ENCODE data around the gene PGLYRP3.

Gene PGLYRP3

DNA sequence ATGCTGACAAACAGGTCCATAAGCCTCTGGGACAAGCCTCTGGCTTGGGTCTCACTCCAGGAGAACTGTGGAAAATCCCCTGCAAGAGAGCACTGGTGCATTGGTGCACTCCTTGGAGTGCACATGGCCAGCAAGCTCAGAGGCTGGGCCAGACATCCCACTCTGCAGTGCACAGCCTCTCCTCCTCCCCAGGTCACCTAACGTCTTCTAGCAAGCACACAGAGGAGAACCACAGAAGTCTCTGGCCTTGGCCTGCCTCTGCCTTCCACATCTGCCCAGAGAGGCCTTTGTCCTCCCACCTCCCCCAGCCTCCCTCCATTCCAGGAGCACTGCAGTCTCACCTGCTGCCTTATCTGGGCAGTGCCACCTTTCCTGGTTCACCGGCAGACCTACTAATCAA, 4.2 kb downstream of the PGLYRP3 start:
- Histone ChIP-seq H2AFZ (ENCODE audit: low read length, unreplicated experiment) (no peak overlapping the region), H3K4me3 (ENCODE audit: low read depth, low read length) (no peak overlapping the region), H3K36me3 (ENCODE audit: insufficient read depth, low read length) (no peaks in the 10 kb centered on the region), H3K4me1 (ENCODE audit: control insufficient read depth, insufficient read depth, low read length, unreplicated experiment) (no peaks in the 10 kb centered on the region), H3K27ac (ENCODE audit: low read depth, low read length) (no peak overlapping the region), H3K27me3 (ENCODE audit: insufficient read depth, low read length) (no peaks in the 10 kb centered on the region), H3K79me2 (ENCODE audit: control insufficient read depth, insufficient read depth, low read length, unreplicated experiment) (no peaks in the 10 kb centered on the region)

DNA sequence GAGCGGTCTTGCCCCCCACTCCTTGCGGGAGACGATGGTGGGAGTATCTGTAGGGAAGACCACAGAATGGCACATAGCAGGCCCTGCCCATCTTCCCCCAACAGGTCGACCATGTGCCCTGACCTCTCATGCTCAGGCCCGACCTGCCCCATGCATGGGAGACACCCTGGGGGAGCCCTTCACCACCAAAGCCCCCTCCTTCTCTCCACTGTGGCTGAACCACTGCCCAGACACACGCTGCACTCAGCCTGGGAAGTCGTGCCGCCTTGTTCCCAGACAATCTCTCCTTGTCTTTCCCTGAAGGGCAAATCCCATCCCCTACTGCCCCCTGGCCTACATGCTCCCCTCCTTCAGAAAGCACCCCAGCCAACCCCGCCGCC, 5.5 kb downstream of the PGLYRP3 start:
- H3K4me3 ChIP-seq (ENCODE audit: low read depth, low read length) = no peak overlapping the region
- H3K27ac ChIP-seq (ENCODE audit: low read depth, low read length) = no peak overlapping the region

DNA sequence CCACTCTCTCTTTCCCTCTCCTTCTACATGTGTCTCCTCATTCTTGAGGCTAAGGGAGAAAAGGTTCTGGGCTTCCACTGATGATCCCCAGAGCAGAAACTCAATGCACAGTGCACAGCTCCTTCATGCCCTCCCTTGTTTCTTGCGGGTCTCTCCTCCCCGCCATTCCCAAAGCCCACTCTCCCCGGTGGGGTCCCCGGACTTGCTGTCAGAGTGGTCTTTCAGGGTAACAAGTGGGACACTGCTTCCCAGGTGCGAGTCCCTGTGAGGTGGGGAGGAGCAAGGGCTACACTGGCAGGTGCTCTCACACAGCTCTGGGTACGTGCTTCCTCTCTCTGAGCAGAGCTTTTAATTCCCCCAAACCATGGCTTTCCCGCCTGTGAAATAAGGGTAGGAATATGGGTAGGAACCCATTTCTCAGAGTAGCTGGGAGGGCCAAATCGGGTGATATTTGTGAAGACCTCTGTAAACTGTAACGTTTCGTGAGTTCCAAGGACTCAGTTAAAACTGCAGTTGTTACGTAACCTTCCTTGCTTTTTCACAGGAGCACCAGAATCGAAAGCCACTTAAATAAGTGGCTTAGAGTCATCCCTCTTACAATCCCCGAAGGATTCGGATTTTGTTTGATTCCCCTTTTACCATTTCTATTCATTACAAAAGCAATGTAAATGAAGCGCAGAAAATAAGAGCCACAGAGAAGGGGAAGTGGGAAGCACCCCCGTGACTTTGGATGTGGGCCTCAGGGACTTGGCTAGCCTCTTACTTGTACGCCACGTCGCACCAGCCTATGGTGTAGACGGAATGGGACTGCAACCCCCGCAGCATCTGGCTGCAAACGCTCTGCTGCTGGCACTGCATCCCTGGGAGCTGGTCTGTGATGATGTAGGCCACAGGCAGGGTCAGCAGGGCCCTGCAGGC, 6.2 kb downstream of the PGLYRP3 start:
- Histone ChIP-seq H3K4me1 (ENCODE audit: control insufficient read depth, insufficient read depth, low read length, unreplicated experiment) (no peaks in the 10 kb centered on the region), H3K27me3 (ENCODE audit: insufficient read depth, low read length) (peaks cover 6% of the 10 kb centered on the region; the same call in 1 of the 2 replicates), H2AFZ (ENCODE audit: low read length, unreplicated experiment) (no peak overlapping the region), H3K27ac (ENCODE audit: low read depth, low read length) (no peak overlapping the region), H3K36me3 (ENCODE audit: insufficient read depth, low read length) (no peaks in the 10 kb centered on the region), H3K79me2 (ENCODE audit: control insufficient read depth, insufficient read depth, low read length, unreplicated experiment) (no peaks in the 10 kb centered on the region), H3K4me3 (ENCODE audit: low read depth, low read length) (no peak overlapping the region)

More for the DNA sequence above, 5.5 kb downstream of the PGLYRP3 start:
- H3K4me1 ChIP-seq (ENCODE audit: control insufficient read depth, insufficient read depth, low read length, unreplicated experiment) = no peaks in the 10 kb centered on the region
- no peaks in the 10 kb centered on the region for H3K36me3 ChIP-seq (ENCODE audit: insufficient read depth, low read length)
- no peaks in the 10 kb centered on the region for H3K79me2 ChIP-seq (ENCODE audit: control insufficient read depth, insufficient read depth, low read length, unreplicated experiment)
- no peaks in the 10 kb centered on the region; the same call in 1 of the 2 replicates for H3K27me3 ChIP-seq (ENCODE audit: insufficient read depth, low read length)
- no peak overlapping the region for H2AFZ ChIP-seq (ENCODE audit: low read length, unreplicated experiment)

DNA sequence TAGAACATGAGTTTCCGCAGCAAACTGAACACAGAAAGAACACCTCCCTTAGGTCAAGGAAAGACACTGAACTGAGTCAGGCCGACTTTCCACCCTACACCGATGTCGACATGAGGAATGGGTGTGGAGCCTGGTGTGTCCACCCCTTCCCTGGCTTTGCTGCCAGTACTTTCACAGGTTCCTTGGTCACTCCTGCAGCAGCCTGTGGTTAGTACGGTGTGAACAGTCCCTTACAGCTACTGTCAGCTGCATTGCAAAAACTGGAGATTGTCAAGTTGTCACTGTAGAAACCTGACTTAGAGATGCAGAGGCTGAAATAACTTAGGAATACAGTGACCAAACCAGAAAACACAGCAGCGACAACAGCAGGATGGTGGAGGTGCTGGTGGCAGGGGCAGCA, 7.1 kb downstream of the PGLYRP3 start:
- Histone ChIP-seq H3K36me3 (ENCODE audit: insufficient read depth, low read length) (no peaks in the 10 kb centered on the region), H3K79me2 (ENCODE audit: control insufficient read depth, insufficient read depth, low read length, unreplicated experiment) (no peaks in the 10 kb centered on the region), H2AFZ (ENCODE audit: low read length, unreplicated experiment) (no peak overlapping the region), H3K27me3 (ENCODE audit: insufficient read depth, low read length) (peaks cover 10% of the 10 kb centered on the region), H3K4me1 (ENCODE audit: control insufficient read depth, insufficient read depth, low read length, unreplicated experiment) (no peaks in the 10 kb centered on the region), H3K4me3 (ENCODE audit: low read depth, low read length) (no peak overlapping the region), H3K27ac (ENCODE audit: low read depth, low read length) (no peak overlapping the region)

DNA sequence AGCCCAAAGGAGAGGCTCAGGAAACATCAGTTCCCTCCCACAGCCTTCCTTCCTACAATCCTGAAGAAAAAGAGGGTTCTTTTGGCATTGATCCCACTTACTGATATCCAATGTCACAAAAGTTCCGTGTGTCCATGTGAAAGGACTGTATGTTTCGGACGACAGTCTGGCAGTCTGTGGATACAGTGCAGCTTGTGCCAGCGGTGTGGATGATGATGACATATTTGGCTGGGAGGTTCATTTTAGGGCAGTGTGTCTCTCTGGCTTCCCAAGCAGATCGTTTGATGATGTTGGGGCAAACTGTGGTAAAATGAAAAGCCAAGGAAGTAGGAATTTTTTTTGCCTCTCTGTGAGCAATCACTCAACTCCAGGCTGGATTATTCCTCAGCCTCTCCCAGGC, 10.4 kb downstream of the PGLYRP3 start:
- Histone ChIP-seq H2AFZ (ENCODE audit: low read length, unreplicated experiment) (no peak overlapping the region), H3K27ac (ENCODE audit: low read depth, low read length) (no peak overlapping the region), H3K4me1 (ENCODE audit: control insufficient read depth, insufficient read depth, low read length, unreplicated experiment) (no peaks in the 10 kb centered on the region), H3K27me3 (ENCODE audit: insufficient read depth, low read length) (peaks cover 10% of the 10 kb centered on the region), H3K4me3 (ENCODE audit: low read depth, low read length) (no peak overlapping the region), H3K79me2 (ENCODE audit: control insufficient read depth, insufficient read depth, low read length, unreplicated experiment) (no peaks in the 10 kb centered on the region), H3K36me3 (ENCODE audit: insufficient read depth, low read length) (no peaks in the 10 kb centered on the region)

DNA sequence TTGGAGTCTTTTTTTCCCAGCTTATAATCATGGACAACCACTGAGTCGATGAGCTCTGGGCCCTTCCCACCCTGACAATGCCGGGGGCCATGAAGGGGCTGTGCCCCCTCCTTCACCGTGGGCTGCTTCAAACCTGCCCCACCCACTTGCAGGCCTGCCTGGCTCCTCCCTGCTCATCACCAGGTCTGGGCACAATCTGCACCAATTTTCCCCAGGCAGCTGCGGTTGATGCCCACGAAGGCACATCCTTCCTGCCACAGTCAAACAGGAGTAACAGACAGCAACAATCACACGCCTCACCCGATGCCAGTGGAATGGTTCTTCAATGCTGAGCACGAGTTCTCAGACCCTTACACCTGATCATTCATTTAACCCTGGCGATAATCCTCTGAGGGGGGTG, 18.9 kb downstream of the PGLYRP3 start:
- H3K27ac ChIP-seq (ENCODE audit: low read depth, low read length) = no peak overlapping the region
- H2AFZ ChIP-seq (ENCODE audit: low read length, unreplicated experiment) = no peak overlapping the region
- no peaks in the 10 kb centered on the region for H3K4me1 ChIP-seq (ENCODE audit: control insufficient read depth, insufficient read depth, low read length, unreplicated experiment)
- no peaks in the 10 kb centered on the region for H3K36me3 ChIP-seq (ENCODE audit: insufficient read depth, low read length)
- no peaks in the 10 kb centered on the region; the same call in 1 of the 2 replicates for H3K27me3 ChIP-seq (ENCODE audit: insufficient read depth, low read length)
- H3K4me3 ChIP-seq (ENCODE audit: low read depth, low read length) = no peak overlapping the region
- H3K79me2 ChIP-seq (ENCODE audit: control insufficient read depth, insufficient read depth, low read length, unreplicated experiment) = no peaks in the 10 kb centered on the region

DNA sequence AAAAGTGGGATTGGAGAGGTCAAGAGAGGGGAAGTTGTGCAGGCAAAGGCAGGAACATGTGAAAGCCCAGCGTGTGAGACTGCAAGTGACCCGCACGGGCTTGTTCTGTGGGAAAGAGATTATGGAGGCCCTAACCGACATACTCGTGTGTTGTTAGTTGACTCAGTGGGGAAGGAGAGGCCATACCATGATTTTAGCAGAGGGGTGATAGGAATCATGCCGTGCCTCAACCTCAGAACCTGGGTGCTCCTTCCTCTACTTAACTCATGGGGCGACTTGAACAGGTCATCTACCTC, 19.3 kb downstream of the PGLYRP3 start:
- no peaks in the 10 kb centered on the region for H3K79me2 ChIP-seq (ENCODE audit: control insufficient read depth, insufficient read depth, low read length, unreplicated experiment)
- no peaks in the 10 kb centered on the region for H3K36me3 ChIP-seq (ENCODE audit: insufficient read depth, low read length)
- H3K4me1 ChIP-seq (ENCODE audit: control insufficient read depth, insufficient read depth, low read length, unreplicated experiment) = no peaks in the 10 kb centered on the region
- H3K27me3 ChIP-seq (ENCODE audit: insufficient read depth, low read length) = no peaks in the 10 kb centered on the region; the same call in 1 of the 2 replicates
- H3K27ac ChIP-seq (ENCODE audit: low read depth, low read length) = no peak overlapping the region
- no peak overlapping the region for H3K4me3 ChIP-seq (ENCODE audit: low read depth, low read length)
- H2AFZ ChIP-seq (ENCODE audit: low read length, unreplicated experiment) = no peak overlapping the region

DNA sequence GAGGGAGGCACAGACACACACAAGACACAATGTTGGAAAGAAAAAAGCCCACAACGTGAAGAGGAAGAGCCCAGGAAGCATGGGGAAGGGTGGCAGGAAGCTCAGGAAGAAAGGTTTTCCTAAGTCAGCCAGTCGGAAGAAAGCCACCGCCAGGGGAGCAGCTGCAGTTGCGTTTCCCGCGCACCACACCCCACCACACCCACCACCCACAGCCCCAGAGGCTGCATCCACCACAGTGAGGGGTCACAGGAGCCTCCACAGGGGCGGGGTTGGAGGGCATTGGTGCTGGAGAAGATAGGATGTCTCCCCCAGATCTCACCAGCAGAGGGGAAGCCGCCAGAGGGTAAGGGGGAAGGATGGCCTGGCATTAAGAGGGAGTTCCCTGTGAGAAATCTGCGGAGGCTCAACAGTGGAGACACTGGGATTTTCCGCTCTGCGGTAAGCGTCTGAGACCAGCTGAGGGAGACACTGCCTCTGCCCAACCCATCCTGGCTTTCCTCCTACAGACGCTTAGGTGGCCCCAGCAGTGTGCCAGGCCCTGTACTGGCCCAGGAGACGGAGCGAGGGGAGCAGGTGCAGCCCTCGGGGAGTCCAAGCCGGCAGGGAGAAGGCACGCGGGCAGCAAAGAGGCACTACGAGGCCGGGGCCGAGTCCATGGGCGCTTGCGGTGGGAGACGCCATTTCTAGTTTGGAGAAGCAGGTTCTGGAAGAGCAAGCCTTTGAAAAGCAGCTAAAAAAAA, 19.8 kb downstream of the PGLYRP3 start:
- Histone ChIP-seq H3K27me3 (ENCODE audit: insufficient read depth, low read length) (no peaks in the 10 kb centered on the region; the same call in 1 of the 2 replicates), H3K36me3 (ENCODE audit: insufficient read depth, low read length) (no peaks in the 10 kb centered on the region), H3K27ac (ENCODE audit: low read depth, low read length) (no peak overlapping the region), H2AFZ (ENCODE audit: low read length, unreplicated experiment) (no peak overlapping the region), H3K79me2 (ENCODE audit: control insufficient read depth, insufficient read depth, low read length, unreplicated experiment) (no peaks in the 10 kb centered on the region), H3K4me3 (ENCODE audit: low read depth, low read length) (no peak overlapping the region), H3K4me1 (ENCODE audit: control insufficient read depth, insufficient read depth, low read length, unreplicated experiment) (no peaks in the 10 kb centered on the region)

DNA sequence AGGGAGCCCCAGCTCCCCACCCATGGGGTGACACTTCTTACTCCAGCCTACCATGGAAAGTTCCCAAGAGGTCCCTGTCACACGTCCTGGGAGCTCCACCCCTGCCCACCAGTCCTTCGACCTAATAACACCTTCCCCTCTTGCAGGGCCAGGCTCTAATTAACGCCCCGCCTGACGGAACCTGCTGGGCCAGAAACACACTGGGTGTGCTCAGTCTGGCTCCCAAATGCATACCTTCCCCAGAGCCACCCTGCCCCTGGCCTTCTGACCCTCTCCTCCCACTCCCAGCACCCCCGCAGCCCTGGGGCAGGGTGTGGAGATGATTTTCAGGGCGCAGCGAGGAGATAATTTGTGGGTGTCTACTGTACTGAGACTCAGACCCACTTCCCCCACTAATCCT, 20.6 kb downstream of the PGLYRP3 start:
- H3K79me2 ChIP-seq (ENCODE audit: control insufficient read depth, insufficient read depth, low read length, unreplicated experiment) = no peaks in the 10 kb centered on the region
- H3K27ac ChIP-seq (ENCODE audit: low read depth, low read length) = no peak overlapping the region
- H3K4me3 ChIP-seq (ENCODE audit: low read depth, low read length) = no peak overlapping the region
- no peaks in the 10 kb centered on the region for H3K36me3 ChIP-seq (ENCODE audit: insufficient read depth, low read length)
- no peaks in the 10 kb centered on the region; the same call in 1 of the 2 replicates for H3K27me3 ChIP-seq (ENCODE audit: insufficient read depth, low read length)
- H2AFZ ChIP-seq (ENCODE audit: low read length, unreplicated experiment) = no peak overlapping the region
- no peaks in the 10 kb centered on the region for H3K4me1 ChIP-seq (ENCODE audit: control insufficient read depth, insufficient read depth, low read length, unreplicated experiment)

DNA sequence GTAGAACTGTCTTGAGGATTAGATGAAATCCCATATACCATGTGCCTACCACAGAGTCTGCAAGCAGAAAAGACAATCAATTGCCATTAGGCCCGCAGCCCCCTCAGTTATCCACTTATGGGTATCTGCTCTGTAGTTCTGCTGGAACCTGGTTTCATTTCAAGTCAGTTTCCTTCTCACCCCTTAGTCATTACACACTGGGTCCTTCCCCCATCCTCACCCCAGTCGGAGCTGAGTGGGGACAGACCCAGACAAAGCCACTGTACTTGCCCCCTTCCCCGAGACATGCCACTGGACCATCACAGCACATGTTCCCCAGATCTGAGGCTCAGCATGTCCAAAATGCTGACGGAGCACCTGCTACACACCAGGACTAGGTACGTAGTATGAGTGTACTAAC, 21.2 kb downstream of the PGLYRP3 start:
- no peak overlapping the region for H3K4me3 ChIP-seq (ENCODE audit: low read depth, low read length)
- H3K4me1 ChIP-seq (ENCODE audit: control insufficient read depth, insufficient read depth, low read length, unreplicated experiment) = no peaks in the 10 kb centered on the region
- no peaks in the 10 kb centered on the region for H3K36me3 ChIP-seq (ENCODE audit: insufficient read depth, low read length)
- H3K27me3 ChIP-seq (ENCODE audit: insufficient read depth, low read length) = no peaks in the 10 kb centered on the region; the same call in 1 of the 2 replicates
- H2AFZ ChIP-seq (ENCODE audit: low read length, unreplicated experiment) = no peak overlapping the region
- no peak overlapping the region for H3K27ac ChIP-seq (ENCODE audit: low read depth, low read length)
- H3K79me2 ChIP-seq (ENCODE audit: control insufficient read depth, insufficient read depth, low read length, unreplicated experiment) = no peaks in the 10 kb centered on the region

Measured in ACC112 (cell line).